HEK293 (cell line): ENCODE data around the gene CORO6.

Experiments used
- CTCF ChIA-PET: fragments of 350-600 bp; formaldehyde crosslinking; extraction: SDS; loops from one replicate; lab custom pipeline; 2021; ENCODE audit warnings: antibody characterized with exemption; lab: Yijun Ruan, JAX
- POLR2A ChIA-PET: fragments of 300-600 bp; formaldehyde crosslinking; extraction: SDS; loops from one replicate; lab custom pipeline; 2020; ENCODE audit warnings: antibody characterized with exemption, inconsistent platforms; lab: Yijun Ruan, JAX
- H3K27ac ChIP-seq: fragments of 200-500 bp; sonication (Bioruptor generic); 2 replicates; pipeline ENCODE4 v1.5.1; 2014; ENCODE audit warnings: low read depth, low read length, control low read depth, inconsistent platforms; ENCODE audit errors: extremely low read depth
- H3K36me3 ChIP-seq, 2 experiments: fragments of 200-500 bp in 1 of 2; sonication (Bioruptor generic) in 1 of 2; 1 replicate in 1 of 2; 2 replicates in 1 of 2; pipeline ENCODE4 v1.5.1; 2014 to 2017; ENCODE audit warnings: inconsistent platforms in 2 of 2, low read length in 2 of 2; ENCODE audit not compliant: control insufficient read depth in 2 of 2, insufficient read depth in 1 of 2
- H3K4me1 ChIP-seq: fragments of 200-500 bp; sonication (Bioruptor generic); 2 replicates; pipeline ENCODE4 v1.5.1; 2014; ENCODE audit warnings: mild to moderate bottlenecking, low read length, inconsistent platforms; ENCODE audit not compliant: control insufficient read depth, insufficient read depth
- H3K4me3 ChIP-seq: 2 replicates; pipeline ENCODE4 v1.5.1; 2011; ENCODE audit warnings: low read depth, mild to moderate bottlenecking, control low read depth, low read length, moderate library complexity
- H3K9me3 ChIP-seq: fragments of 200-500 bp; sonication (Bioruptor generic); 2 replicates; pipeline ENCODE4 v1.5.1; 2014; ENCODE audit warnings: low read depth, low read length, inconsistent platforms; ENCODE audit not compliant: control insufficient read depth, insufficient read depth
- KLF9 ChIP-seq: fragments of 450-650 bp; formaldehyde crosslinking; IDR thresholded peaks from 2 replicates; pipeline ENCODE4 v1.5.1; 2016; ENCODE audit warnings: missing biosample characterization, missing genetic modification characterization, low read depth
- SETDB1 ChIP-seq: IDR thresholded peaks from one replicate; pipeline ENCODE4 v1.6.1; 2017; ENCODE audit warnings: mild to moderate bottlenecking, low read length, moderate library complexity, mixed read lengths; ENCODE audit not compliant: insufficient read length
- ZBTB7A ChIP-seq: fragments of 450-650 bp; formaldehyde crosslinking; IDR thresholded peaks from 2 replicates; pipeline ENCODE4 v1.5.1; 2016; ENCODE audit warnings: low read depth, missing biosample characterization, missing genetic modification characterization
- ZFHX2 ChIP-seq: fragments of 450-650 bp; formaldehyde crosslinking; conservative IDR thresholded peaks from 2 replicates; pipeline ENCODE4 v1.5.1; 2016; ENCODE audit warnings: missing biosample characterization, missing genetic modification characterization
- ZFP37 ChIP-seq: fragments of 450-650 bp; formaldehyde crosslinking; IDR thresholded peaks from 2 replicates; pipeline ENCODE4 v1.5.1; 2016; ENCODE audit warnings: missing biosample characterization, missing genetic modification characterization
- ZNF10 ChIP-seq: fragments of 450-650 bp; formaldehyde crosslinking; IDR thresholded peaks from 2 replicates; pipeline ENCODE4 v1.5.1; 2017; ENCODE audit warnings: missing biosample characterization, missing genetic modification characterization
- ZNF146 ChIP-seq: fragments of 450-650 bp; formaldehyde crosslinking; IDR thresholded peaks from 2 replicates; pipeline ENCODE4 v1.5.1; 2016; ENCODE audit warnings: missing biosample characterization, missing genetic modification characterization
- ZNF24 ChIP-seq: fragments of 450-650 bp; formaldehyde crosslinking; IDR thresholded peaks from 2 replicates; pipeline ENCODE4 v1.5.1; 2016; ENCODE audit warnings: missing biosample characterization, missing genetic modification characterization
- ZNF311 ChIP-seq: fragments of 450-650 bp; formaldehyde crosslinking; IDR thresholded peaks from 2 replicates; pipeline ENCODE4 v1.5.1; 2017; ENCODE audit warnings: missing biosample characterization, missing genetic modification characterization, borderline replicate concordance
- ZNF449 ChIP-seq: fragments of 450-650 bp; formaldehyde crosslinking; IDR thresholded peaks from 2 replicates; pipeline ENCODE4 v1.5.1; 2017; ENCODE audit warnings: missing biosample characterization, mild to moderate bottlenecking, missing genetic modification characterization, moderate library complexity
- ZNF473 ChIP-seq: fragments of 450-650 bp; formaldehyde crosslinking; IDR thresholded peaks from 2 replicates; pipeline ENCODE4 v1.5.1; 2017; ENCODE audit warnings: missing biosample characterization, missing genetic modification characterization
- ZNF555 ChIP-seq: fragments of 450-650 bp; formaldehyde crosslinking; conservative IDR thresholded peaks from 2 replicates; pipeline ENCODE4 v1.5.1; 2017; ENCODE audit warnings: missing biosample characterization, mild to moderate bottlenecking, missing genetic modification characterization, inconsistent platforms
- ZNF701 ChIP-seq: fragments of 450-650 bp; formaldehyde crosslinking; IDR thresholded peaks from 2 replicates; pipeline ENCODE4 v1.5.1; 2016; ENCODE audit warnings: missing biosample characterization, missing genetic modification characterization
- ZXDB ChIP-seq: fragments of 450-650 bp; formaldehyde crosslinking; IDR thresholded peaks from 2 replicates; pipeline ENCODE4 v1.5.1; 2016; ENCODE audit warnings: missing biosample characterization, missing genetic modification characterization
- TF ChIP-seq, protein P1 (sequence below): fragments of 450-650 bp; formaldehyde crosslinking; IDR thresholded peaks from 2 replicates; pipeline ENCODE4 v1.5.1; 2016; ENCODE audit warnings: missing biosample characterization, missing genetic modification characterization
- TF ChIP-seq, protein P2 (sequence below): fragments of 450-650 bp; formaldehyde crosslinking; conservative IDR thresholded peaks from 2 replicates; pipeline ENCODE4 v1.5.1; 2016; ENCODE audit warnings: low read depth, missing biosample characterization, missing genetic modification characterization
- TF ChIP-seq, protein P3 (sequence below): fragments of 450-650 bp; formaldehyde crosslinking; optimal IDR thresholded peaks from 2 replicates; pipeline ENCODE3; 2016; ENCODE audit warnings: missing biosample characterization, mild to moderate bottlenecking, missing genetic modification characterization

The CORO6 gene

DNA sequence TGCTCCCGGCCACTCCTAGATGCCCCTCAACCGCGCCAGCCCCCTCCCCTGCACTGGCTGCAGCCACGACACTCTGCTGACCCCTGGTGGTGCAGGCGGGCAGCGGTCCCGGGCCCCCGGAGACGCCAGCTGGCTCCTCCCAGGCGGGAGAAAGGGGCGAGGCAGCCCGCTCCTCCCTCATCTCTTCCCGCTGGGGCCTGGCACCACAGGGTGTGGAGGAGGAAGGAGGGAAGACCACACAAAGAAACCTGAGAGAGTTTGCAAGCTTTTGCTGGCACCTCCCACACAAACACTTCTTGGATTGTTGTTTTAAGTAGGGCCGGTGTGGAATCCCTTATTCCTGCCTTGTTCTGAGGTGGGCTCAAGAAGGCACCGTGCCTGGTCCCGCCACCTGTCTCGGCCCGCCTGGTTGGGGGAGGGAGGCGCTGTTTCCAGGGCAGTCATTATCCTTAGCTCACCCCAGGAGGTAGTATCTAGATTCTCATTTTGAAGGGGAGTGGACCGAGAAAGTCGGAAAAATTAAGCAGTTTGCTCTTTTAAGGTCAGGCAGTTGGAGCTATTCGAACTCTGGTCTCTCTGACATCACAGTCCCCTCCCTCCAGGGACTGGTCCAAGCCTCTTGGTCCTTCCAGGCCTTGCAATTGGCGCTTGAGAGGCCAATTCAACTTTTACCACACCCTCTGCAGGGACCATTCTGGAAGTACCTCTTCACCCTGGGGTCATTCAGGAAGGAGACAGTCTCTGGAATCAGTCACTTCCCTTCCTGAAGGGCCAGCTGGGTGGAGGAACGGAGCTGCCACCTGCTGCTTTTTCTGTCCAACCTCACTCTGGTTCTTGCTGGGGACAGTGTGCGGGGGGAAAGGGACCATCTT, 30.7 kb downstream of the CORO6 start (continued):
- TF ChIP-seq, protein P1, sequence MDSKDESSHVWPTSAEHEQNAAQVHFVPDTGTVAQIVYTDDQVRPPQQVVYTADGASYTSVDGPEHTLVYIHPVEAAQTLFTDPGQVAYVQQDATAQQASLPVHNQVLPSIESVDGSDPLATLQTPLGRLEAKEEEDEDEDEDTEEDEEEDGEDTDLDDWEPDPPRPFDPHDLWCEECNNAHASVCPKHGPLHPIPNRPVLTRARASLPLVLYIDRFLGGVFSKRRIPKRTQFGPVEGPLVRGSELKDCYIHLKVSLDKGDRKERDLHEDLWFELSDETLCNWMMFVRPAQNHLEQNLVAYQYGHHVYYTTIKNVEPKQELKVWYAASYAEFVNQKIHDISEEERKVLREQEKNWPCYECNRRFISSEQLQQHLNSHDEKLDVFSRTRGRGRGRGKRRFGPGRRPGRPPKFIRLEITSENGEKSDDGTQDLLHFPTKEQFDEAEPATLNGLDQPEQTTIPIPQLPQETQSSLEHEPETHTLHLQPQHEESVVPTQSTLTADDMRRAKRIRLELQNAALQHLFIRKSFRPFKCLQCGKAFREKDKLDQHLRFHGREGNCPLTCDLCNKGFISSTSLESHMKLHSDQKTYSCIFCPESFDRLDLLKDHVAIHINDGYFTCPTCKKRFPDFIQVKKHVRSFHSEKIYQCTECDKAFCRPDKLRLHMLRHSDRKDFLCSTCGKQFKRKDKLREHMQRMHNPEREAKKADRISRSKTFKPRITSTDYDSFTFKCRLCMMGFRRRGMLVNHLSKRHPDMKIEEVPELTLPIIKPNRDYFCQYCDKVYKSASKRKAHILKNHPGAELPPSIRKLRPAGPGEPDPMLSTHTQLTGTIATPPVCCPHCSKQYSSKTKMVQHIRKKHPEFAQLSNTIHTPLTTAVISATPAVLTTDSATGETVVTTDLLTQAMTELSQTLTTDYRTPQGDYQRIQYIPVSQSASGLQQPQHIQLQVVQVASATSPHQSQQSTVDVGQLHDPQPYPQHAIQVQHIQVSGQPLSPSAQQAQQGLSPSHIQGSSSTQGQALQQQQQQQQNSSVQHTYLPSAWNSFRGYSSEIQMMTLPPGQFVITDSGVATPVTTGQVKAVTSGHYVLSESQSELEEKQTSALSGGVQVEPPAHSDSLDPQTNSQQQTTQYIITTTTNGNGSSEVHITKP (tag by site-specific recombination), result peak; percentile 94
- 0 out of 2 replicates have a peak, but pooled peaks have one; percentile 7 for TF ChIP-seq ZNF10 (tag by site-specific recombination)
- TF ChIP-seq ZFP37 (tag by site-specific recombination), result peak; percentile 61; the same call in 1 of the 2 replicates
- TF ChIP-seq KLF9 (tag by site-specific recombination), result peak; percentile 65; the same call in 1 of the 2 replicates
- TF ChIP-seq, protein P2, sequence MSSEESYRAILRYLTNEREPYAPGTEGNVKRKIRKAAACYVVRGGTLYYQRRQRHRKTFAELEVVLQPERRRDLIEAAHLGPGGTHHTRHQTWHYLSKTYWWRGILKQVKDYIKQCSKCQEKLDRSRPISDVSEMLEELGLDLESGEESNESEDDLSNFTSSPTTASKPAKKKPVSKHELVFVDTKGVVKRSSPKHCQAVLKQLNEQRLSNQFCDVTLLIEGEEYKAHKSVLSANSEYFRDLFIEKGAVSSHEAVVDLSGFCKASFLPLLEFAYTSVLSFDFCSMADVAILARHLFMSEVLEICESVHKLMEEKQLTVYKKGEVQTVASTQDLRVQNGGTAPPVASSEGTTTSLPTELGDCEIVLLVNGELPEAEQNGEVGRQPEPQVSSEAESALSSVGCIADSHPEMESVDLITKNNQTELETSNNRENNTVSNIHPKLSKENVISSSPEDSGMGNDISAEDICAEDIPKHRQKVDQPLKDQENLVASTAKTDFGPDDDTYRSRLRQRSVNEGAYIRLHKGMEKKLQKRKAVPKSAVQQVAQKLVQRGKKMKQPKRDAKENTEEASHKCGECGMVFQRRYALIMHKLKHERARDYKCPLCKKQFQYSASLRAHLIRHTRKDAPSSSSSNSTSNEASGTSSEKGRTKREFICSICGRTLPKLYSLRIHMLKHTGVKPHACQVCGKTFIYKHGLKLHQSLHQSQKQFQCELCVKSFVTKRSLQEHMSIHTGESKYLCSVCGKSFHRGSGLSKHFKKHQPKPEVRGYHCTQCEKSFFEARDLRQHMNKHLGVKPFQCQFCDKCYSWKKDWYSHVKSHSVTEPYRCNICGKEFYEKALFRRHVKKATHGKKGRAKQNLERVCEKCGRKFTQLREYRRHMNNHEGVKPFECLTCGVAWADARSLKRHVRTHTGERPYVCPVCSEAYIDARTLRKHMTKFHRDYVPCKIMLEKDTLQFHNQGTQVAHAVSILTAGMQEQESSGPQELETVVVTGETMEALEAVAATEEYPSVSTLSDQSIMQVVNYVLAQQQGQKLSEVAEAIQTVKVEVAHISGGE (tag by site-specific recombination), result 0 out of 2 replicates have a peak, but pooled peaks have one; percentile 3
- TF ChIP-seq ZXDB, result no peak; the same call in 1 of the 2 replicates
- TF ChIP-seq ZBTB7A, result peak; percentile 73; the same call in 1 of the 2 replicates

DNA sequence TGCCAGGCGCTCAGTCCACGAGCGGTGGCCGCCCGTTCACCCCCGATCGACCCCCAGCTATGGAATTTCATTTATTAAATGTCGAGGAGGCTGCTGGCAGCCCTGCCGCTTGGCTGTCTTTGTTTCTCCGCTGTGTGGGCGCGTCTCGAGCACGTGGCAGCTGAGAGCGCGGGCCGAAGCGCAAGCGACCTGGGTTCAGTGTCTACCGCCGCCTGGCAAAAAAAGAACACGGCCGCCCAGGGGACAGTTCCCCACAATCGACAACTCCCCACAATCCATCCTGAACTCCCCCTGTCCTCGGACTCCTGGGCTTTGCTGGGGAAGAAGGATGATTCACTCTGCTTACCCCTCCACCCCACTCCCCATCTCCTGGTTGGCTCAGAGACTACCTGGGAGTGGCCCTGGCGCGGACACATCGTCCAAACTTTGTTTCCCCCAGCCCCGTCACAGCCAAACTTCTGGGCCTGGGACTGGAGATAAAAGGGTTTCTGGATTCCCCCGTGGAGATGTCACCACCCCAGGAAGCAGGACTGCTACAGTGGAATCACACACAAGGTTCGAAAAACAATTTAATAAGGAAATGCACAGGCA, 31.5 kb downstream of the CORO6 start:
- Histone ChIP-seq H3K4me1 (peaks cover 31% of the 10 kb centered on the region), H3K36me3 (peaks cover 0 to 3% of the 10 kb centered on the region in 2 experiments; a peak in 1 of 3 replicates), H3K4me3 (peak overlapping the region; percentile 36), H3K9me3 (no peaks in the 10 kb centered on the region), H3K27ac (peak overlapping the region; percentile 82)
- ChIA-PET POLR2A (interaction anchor here (1.0 to 2.6 kb wide), 12 partner anchors 10 to 412 kb away, joined by 3 to 28 read pairs (median 6); partner anchors contain the start of genes ABHD15, CORO6, MYO18A and NUFIP2), CTCF (interaction anchor here (0.5 to 5.1 kb wide), 30 partner anchors 9 to 449 kb away, joined by 3 to 74 read pairs (median 4); partner anchors contain the start of genes ABHD15, MYO18A and TP53I13)
- TF ChIP-seq SETDB1 (no peak), ZNF311 (tag by site-specific recombination) (no peak), ZNF449 (tag by site-specific recombination) (peak; percentile 73; the same call in 1 of the 2 replicates), ZFHX2 (tag by site-specific recombination) (peak; percentile 68), ZNF473 (tag by site-specific recombination) (no peak), ZBTB7A (no peak), ZNF24 (0 out of 2 replicates have a peak, but pooled peaks have one; percentile 21), ZNF146 (tag by site-specific recombination) (0 out of 2 replicates have a peak, but pooled peaks have one; percentile 10), ZNF555 (no peak), ZNF701 (no peak)
- TF ChIP-seq, protein P3, sequence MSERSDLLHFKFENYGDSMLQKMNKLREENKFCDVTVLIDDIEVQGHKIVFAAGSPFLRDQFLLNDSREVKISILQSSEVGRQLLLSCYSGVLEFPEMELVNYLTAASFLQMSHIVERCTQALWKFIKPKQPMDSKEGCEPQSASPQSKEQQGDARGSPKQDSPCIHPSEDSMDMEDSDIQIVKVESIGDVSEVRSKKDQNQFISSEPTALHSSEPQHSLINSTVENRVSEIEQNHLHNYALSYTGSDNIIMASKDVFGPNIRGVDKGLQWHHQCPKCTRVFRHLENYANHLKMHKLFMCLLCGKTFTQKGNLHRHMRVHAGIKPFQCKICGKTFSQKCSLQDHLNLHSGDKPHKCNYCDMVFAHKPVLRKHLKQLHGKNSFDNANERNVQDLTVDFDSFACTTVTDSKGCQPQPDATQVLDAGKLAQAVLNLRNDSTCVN (tag by site-specific recombination), result peak; percentile 64
- TF ChIP-seq, protein P2 (tag by site-specific recombination), result 0 out of 2 replicates have a peak, but pooled peaks have one; percentile 4
